CD4-positive, alpha-beta T cell treated with Interleukin-17A for 4 hours (primary cell): ENCODE measurements around the gene TGM2.

ENCODE experiments used
- DNase-seq: peaks from one replicate; pipeline ENCODE4 v3.0.0-alpha.2; 2020; ENCODE audit warnings: mixed read lengths

The TGM2 gene

GRCh38 chr20:38130687-38131587 lies 34.1 kb downstream of the TGM2 start:
- no peak for DNase-seq

GRCh38 chr20:38129893-38130609 lies 35.0 kb downstream of the TGM2 start:
- DNase-seq, result no peak

GRCh38 chr20:38129248-38129865 lies 35.7 kb downstream of the TGM2 start:
- no peak for DNase-seq

DNA sequence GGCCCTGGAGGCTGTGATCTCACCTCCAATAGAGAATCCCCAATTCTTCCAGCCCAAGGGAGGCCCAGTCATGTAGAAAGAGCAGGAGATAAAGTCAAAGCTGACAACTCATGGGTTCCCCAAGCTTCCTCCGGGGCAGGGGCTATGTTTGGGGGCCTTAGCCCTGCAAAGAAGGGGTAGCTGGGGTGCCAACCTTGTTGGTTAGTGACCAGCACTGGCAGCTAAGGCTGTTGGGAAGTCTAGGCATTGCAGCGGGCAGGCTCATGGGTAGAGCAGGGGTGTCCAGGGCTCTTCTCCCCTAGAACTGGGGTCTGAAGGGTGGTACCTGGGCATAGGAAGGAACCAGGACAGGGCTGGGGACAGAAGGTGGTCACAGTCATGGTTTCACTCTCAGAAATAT lies 36.4 kb downstream of the TGM2 start:
- DNase-seq, result no peak

DNA sequence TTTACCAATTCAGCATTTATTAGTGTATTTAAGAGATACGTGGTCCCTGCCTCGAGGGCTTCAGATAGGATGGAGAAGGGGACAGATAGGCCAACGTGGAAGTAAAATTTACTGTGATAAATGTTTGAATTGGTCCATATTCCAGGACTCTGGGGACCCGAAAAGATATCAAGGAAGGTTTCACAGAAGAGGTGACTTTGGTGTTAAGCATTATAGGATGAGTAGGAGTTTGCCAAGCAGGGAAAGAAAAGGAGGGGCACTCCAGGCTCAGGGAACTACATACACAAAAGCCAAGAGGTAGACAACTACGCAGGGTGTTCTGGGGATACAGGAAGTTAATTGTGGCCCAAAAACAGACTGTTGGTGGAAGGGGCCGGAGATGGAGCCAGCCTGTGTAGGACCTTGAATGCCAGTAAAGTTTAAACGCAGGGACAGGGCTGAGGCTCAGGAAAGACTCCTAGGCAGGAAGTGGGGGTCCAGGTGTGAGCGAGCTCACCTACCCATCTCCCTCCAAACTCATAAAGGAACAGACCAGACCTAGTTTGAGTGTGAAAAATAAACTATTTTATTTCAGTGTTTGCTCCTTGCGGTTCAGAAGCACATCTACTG lies 37.0 kb downstream of the TGM2 start:
- no peak for DNase-seq

GRCh38 chr20:38126932-38127621 lies 38.0 kb downstream of the TGM2 start:
- DNase-seq, result no peak

DNA sequence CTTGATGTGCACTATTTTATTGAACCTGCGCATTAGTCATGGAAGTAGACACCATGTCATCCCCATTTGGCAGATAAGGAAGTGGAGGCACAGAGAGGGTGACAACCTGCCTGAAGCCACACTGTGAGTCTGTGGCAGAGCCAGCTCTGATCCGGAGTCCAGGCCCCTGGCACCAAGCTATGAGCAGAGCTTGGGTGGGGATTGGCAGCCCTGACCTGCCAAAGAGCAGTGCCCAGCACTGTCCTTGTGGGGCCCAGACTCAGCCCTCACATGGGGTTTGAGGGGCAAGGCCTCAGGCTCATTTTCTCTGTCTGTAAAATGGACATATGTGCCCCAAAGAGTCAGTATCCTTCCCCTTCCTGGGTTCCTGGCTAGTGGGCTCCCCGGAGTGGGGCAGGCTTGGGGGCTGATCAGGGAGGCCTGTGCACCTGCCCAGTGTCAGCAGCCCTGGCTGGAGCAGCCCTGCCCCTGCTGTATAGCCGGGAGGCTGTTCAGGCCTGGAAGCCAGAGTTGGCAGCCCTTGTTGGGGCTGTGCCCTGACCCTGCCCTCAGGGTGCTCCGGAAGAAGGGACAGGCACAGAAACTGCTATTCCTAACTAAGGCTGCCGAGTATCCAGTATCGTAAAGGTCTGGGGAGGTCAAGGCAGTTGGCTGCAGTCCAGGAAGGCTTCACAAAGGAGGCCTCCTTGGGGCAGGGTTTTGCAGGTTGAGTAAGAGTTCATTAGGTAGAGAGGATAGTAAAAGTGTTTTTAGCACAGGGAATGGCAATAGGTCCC lies 38.7 kb downstream of the TGM2 start:
- no peak for DNase-seq

DNA sequence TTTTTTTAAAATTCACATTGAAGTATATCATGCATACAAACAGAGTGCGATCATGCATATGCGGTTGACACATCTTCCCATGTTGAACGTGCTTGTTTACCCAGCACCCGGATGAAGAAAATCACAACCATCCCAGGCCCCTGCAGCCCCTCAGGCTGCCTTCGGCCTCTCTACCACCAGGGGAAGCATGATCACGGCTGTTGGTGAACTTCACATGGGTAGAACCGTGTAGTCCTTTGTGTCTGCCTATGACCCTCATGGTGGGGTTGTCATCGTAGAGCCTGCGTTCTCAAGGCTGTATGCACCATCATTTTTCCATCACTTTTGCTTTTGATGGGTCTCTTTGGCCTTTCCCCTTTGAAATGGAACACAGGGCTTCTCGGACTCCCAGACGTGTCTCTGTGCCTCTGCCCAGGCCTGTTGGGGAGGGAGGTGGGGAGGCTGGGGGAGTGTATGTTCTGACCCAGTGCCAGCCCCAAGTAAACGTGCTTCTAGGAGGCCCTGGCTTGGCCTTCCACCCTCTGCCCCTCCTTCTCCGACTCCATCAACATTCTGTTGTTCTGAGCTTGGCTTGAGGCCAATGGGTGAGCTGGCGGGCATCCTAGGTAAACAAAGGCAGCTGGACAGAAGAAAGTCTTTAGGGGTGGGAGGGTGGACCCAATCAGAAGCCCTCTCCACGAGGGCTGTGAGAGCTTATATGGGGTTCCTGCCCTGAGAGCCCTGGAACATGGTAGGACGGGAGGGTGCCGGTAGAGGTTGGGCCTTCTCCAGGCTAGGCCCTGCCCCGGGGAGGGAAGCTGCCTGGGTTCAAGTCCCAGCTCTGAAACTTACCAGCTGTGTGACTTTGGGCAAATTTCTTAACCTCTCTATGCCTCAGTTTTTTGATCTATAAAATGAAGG lies 39.7 kb downstream of the TGM2 start:
- no peak for DNase-seq

GRCh38 chr20:38123021-38123587 lies 42.0 kb downstream of the TGM2 start:
- DNase-seq, result no peak

GRCh38 chr20:38121741-38122140 lies 43.3 kb downstream of the TGM2 start:
- DNase-seq, result no peak

DNA sequence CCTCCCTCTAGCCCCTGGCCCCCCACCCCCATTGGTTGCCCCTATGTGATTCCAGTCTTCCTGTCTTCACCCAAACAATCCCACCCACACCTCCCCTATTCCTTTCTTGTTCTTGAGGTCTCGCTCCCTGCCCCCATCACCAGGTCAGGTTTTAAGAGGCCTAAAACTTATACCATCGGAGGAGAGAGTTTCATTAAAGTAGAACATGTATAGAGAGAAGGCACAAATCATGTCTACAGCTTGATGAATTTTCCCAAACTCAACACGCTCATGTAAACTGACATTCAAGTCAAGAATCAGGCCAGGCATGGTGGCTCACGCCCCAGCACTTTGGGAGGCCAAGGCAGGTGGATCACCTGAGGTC lies 44.5 kb downstream of the TGM2 start:
- DNase-seq, result no peak

GRCh38 chr20:38119446-38119845 lies 45.6 kb downstream of the TGM2 start:
- no peak for DNase-seq

DNA sequence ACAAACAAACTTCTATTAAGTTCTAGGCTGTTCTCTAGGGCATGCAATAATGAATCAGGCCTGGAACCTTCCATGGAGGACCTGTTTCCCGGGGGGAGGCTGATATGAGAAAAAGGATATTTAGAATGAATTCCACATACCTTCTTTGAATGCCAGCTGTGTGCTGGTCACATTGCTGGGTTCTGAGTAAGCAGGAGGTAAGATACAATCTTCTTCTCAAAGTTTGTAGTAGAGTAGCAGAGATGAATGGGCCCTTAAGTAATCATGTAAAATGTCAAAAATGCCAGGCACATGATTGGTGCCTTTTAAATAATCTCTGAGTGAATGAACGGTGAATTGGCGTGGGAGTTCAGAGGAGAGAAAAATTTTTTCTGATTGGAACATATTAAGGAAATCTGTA lies 47.4 kb downstream of the TGM2 start:
- DNase-seq, result no peak

DNA sequence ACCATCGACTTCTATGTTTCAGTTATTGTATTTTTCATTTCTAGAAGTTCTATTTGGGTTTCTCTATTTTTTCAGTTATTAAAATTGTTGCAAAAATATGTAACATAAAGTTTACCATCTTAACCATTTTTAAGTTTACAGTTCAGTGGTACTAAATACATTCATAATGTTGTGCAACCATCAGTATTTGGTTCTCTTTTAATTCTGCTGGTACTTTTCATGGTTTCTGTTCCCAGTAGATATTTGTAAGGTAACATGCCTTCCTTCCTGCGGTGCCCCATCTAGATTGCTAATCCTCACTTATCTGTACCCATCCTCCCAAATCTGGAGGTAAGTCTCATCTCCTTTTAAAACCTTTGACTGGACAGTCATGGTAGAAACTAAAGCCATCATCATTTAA lies 47.9 kb downstream of the TGM2 start:
- no peak for DNase-seq

DNA sequence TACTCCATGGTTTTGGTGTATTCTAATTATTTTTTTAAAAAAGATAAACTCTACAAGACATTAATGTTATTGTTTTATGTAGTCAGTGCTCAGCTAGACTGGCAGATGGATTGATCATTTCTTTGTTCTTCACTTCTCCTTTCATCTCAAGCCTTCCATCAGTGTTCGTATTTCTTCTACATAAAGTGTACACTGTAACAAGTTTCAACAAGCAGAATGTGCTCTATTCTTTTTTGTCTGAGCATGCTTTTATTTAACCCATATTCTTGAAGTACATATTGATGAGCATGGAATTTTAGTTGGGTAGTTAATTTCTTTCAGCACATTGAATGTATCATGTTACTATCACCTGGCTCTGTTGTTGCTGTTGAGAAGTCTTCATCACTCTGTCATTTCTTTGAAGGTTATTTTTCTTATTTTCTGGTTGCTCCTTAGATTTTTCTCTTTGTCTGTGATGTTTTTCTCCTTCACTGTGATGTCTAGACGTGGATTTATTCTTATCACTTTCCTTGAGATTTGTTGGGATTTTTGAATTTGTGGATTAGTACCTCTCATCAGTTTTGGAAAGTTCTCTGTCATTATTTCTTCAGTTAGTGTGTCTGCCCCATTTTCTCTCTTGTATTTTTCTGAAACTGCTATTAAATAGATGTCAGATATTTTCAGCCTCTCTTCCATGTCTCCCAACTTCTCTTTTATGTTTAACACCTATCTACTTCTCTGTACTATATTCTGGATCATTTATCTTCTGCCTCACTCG lies 48.5 kb downstream of the TGM2 start:
- DNase-seq, result no peak

DNA sequence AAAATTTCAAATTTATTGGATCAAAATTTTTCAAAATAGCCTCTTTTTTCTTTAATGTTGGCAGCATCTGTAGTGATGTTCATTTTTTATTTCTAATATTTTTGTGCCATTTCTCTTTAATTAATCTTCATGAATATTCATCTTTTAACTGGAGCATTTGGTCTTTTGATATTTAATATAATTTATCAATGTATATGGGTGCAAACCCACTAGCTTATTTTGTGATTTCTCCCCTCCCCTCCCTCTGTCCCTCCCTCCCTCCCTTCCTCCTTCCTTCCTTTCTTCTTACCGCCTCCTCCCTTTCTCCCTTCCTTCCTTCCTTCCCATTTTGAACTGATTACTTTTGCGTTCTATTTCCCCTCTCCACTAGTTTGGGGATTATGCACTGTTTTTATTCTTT lies 49.2 kb downstream of the TGM2 start:
- DNase-seq, result no peak

DNA sequence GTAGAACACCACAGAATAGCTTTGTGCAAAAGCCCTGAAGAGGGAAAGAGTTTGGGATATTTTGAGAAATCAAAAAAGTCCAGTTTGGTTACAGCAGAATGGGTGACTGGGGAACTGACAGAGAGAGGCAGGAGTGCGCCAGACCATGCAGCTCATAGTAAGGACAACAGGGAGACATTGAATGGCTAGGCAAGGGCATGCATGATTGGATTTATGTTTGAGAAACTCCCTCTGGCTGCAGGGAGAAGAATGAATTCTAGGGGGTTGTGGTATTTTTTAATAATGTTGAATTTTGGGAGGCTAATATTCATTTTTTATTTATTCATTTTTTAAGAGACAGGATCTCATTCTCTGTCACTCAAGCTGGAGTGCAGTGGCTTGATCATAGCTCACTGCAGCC lies 49.9 kb downstream of the TGM2 start:
- DNase-seq, result no peak

DNA sequence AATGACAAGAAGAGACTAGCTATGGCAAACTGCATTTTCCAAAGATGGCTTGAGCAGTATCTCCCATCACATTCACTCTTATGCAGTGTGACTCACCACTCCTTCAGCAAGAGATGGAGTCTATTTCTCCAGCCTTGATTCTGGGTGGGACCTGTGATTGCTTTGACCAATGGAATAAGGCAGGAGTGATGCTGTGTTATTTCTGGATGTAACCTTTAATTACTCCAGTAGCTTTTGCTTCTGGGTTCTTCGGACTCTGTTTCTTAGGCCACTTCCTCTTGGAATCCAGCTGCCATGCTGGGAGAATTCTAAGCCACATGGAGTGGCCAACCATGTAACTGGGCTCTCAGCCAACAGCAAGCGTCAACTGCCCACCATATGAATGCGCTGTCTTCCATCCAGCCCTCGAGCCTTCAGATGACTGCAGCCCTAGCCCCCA lies 50.7 kb downstream of the TGM2 start:
- no peak for DNase-seq

DNA sequence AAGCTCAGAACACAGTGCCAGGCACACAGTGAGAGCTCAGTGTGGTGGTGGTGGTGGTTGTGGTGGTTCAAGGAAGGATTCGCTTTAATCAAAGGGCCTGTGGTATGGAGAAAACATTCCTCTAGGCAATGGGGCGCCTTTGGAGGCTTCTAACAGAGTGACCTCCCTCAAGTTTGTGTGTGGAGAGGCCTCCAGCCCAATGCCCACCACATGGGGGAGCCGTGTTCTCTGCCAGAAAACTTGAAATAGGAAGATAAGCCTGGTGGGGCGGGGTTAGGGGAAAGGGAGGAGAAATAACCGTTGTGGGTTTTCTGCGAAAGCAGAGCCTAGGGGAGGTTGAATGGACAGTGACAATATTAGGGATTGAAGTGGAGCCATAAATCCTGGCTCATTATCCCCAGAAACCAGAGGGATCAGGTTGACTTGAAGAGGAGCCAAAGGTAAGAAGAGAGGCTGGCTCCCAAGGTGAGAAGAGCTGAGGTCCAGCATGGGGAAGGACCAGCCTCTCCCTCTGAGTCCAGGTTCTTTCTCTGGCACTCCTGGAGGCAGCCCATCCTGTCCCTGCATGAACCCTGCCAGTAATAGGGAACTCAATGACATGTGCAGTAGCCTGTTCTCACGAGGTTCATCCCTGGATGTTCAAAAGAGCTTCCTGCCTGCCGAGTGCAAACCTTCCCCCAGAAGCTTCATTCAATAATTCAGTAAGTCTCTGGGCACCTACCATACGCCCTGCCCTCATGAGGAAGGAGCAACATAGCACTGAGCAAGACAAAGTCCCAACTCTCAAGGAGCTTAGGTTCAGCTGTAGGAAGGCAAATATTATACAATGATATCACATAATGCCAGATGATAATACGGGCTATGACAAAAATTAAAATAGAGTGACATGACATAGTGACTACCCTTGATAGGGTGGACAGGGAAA lies 51.4 kb downstream of the TGM2 start:
- no peak for DNase-seq
